HS-27A (cell line): ENCODE measurements around the gene FAM120B.
"Not testable (repeated sequence)": the region's sequence is repeated elsewhere in the genome, so short reads cannot be mapped to it uniquely, and the experiment has no call there.

Experiments used
- DNase-seq: peaks from one replicate; pipeline ENCODE4 v3.0.0-alpha.2; 2012; ENCODE audit warnings: low read depth, missing footprints

FAM120B gene

DNA sequence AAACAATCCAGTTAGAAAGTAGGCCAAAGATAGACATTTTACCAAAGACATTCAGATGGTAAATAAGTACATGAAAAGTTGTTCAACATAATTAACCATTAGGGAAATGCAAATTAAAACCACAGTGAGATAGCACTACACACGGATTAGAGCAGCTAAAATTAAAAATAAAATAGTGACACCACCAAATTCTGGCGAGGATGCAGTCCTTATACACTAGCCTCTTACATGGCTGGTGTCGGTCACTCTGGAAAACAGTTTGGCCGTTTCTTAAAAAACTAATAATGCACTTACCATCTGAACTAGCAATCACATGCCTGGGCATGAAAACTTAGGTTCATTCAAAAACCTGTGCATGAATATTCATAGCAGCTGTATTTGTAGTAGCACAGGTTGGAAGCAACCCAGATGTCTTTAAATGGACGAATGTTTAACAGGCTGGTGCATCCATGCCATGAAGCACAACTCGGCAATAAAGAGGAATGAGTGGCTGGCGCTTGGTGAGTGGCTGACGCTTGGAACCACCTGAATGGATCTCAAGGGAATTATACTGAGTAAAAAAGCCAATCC is 77.0 kb downstream of the FAM120B start:
- DNase-seq: no peak

DNA sequence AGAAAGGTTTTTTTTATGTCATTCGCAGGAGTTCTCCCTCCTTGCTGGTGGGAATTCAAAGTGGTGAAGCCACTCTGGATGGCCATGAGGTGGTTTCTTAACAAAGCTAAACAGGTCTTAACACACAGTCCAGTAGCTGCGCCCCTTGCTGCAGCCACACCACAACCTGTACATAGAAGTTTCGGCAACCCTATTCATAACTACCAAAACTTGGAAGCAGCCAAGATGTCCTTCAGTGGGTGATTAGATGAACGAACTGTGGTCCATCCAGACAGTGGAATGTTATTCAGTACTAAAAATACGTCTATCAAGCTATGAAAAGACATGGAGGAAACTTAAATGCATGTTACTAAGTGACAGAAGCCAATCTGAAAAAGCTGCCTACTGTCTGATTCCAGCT is 78.9 kb downstream of the FAM120B start:
- no peak for DNase-seq

DNA sequence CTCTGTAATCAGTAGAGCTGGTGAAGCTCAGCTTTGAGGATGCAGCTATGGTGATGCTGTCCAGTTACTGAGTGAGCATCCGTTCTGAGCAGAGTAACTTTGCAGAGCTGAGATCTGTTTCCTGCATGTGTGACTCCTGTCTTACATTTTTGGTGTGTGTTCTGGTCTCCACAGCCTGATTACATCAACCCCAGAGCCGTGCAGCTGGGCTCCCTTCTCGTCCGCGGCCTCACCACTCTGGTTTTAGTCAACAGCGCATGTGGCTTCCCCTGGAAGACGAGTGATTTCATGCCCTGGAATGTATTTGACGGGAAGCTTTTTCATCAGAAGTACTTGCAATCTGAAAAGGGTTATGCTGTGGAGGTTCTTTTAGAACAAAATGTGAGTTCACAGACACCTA is 81.6 kb downstream of the FAM120B start:
- no peak for DNase-seq

DNA sequence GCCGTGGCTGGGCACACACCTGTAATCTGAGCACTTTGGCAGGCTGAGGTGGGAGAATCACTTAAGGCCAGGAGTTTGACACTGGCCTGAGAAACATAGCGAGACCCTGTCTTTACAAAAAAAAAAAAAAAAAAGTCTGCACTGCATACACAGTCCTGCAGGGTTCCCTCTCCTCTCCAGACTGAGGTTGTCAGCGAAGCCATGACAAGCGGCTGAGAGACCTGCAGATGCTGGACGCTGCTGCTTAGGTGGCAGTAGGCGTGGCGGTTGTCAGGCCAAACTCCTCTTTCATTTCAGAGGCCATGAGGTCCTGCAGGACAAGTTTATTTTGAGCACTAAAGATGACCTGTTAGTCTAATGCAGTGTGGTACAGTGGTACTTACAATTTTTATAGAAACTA is 86.5 kb downstream of the FAM120B start:
- DNase-seq: no peak

DNA sequence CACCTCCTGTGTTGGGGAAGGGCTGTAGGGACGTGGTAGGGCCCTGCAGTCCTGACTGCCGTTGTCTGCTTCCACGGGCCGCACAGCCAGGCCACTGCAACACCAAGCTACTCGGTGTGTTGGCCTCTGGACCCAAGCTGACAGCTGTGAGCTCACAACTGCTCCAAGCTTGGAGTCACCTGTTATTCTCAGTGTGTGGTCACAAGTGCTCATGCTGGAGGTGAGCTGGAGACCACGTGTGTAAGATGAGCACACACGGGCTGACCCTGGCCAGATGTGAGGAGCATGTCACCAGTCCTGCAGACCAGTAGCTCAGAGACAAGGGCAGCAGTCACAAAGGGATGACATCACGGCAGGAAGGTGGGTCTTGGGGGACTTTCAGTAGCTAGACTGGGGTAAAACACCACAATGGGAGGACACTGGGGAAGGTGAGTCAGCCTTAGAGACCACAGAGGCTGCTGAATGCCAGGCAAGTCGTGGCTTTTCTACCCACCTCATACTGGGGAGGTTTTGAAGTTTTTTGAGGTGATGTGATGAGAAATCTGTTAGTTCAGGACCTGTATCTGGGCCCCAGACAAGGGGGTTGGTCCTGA is 87.3 kb downstream of the FAM120B start:
- no peak for DNase-seq

DNA sequence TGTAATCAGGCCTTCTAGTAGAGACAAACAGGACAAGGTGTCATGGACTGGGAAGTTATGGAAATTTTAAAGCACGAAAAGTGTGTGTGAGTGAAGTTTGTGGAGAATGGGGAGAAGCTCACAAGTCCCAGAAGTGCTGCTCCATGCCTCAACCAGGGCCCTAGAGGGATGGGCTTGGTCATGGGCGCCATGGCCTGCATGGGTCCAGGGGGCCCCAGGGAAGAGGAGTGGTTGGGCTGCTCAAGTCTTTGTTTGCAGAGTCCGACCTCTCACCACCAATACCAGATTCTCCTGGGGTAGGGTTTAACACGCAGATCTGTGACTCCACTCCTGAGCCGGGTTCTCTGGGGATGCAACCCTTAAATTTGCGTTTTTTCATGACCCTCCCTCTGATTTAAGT is 88.4 kb downstream of the FAM120B start:
- no peak for DNase-seq

DNA sequence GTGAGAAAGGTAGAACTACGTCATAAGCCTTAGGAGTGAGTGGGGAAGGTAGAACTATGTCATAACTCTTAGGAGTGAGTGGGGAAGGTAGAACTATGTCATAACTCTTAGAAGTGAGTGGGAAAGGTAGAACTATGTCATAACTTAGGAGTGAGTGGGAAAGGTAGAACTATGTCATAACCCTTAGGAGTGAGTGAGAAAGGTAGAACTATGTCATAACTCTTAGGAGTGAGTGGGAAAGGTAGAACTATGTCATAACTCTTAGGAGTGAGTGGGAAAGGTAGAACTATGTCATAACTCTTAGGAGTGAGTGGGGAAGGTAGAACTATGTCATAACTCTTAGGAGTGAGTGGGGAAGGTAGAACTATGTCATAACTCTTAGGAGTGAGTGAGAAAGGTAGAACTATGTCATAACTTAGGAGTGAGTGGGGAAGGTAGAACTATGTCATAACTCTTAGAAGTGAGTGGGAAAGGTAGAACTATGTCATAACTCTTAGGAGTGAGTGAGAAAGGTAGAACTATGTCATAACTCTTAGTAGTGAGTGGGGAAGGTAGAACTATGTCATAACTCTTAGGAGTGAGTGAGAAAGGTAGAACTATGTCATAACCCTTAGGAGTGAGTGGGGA is 92.3 kb downstream of the FAM120B start:
- DNase-seq: not testable (repeated sequence)

DNA sequence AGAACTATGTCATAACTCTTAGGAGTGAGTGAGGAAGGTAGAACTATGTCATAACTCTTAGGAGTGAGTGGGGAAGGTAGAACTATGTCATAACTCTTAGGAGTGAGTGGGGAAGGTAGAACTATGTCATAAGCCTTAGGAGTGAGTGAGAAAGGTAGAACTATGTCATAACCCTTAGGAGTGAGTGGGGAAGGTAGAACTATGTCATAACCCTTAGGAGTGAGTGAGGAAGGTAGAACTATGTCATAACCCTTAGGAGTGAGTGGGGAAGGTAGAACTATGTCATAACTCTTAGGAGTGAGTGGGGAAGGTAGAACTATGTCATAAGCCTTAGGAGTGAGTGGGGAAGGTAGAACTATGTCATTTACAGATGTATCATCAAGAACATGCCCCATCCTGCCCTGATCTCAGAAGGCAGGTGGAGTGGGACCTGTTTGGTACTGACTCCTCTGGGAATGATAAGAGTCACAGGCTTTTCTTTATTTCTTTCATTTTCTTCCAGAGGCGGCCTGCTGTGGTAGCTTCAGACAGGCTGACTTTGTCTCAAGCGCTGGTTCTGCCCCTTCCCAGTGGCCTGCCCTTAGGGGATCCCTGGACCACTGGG is 93.5 kb downstream of the FAM120B start:
- DNase-seq: not testable (repeated sequence)

DNA sequence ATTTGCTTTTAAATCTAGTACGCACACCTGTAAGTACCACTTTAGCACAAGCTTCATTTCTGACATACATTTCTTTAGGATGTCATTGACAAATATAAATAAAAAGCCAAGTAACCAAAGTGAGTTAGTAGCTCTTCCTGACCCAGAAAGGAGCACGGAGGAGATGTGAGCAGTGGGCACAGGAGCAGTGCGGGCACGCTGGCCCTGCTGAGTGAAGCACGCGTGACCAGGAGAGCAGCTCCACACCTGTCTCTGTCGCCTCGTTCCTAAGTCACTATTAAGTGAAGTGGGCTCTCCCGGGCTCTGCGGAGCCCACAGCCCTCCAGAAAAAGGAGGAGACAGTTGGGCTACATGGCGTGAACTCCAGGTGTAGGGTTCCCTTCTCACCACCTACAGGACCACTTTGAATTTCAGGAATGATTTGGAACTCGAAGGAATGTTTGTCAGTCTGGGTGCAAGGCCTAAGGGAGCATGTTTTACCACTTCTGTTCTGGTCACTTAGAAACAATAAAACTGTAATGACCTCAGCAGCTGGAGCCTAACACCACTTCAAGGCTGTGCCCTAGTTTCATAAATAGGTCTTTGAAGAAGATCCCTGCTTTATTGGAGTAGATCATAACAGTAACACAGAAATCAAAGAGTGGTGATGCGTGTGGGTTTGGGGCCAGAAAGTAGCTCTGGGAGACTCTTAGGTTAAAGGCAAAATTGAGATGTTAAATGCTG is 95.9 kb downstream of the FAM120B start:
- DNase-seq: no peak

DNA sequence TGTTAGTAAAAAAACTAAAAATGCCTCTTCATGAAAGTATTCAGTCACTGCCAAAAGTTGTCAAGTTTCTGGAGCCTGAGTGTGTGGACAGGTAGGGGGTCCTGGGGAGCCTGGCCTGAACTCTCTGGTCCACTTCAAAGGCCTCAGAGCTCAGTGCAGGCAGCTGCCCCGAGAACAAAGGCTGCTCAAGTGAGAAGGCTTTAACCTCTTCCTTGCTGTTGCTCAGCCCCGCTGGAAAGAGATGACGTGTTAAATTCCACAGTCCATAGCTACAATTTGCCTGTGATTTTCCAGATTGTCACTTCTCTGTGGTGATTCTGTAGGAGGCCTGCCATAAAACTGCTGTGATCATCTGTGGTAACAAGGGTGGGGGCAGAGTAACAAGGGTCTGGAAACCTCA is 96.9 kb downstream of the FAM120B start:
- no peak for DNase-seq

DNA sequence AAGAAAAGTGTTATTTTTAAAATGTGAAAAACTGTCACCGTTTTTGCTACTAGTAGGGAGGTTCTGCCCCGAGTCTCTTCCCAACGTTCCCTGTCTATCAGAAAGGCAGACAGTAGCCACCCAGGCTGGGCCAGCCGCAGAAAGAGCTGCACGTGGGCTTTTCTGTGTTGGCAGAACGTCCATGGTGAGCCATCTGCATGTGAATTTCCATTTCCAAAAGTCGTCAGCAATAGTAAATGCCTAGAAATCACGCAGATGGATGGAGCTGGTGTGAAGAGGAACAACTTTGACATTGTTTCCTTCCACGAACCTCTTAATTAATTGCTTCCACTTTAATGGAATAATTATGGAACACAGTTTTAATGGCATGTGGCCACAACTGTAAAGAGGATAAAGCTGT is 97.5 kb downstream of the FAM120B start:
- no peak for DNase-seq

DNA sequence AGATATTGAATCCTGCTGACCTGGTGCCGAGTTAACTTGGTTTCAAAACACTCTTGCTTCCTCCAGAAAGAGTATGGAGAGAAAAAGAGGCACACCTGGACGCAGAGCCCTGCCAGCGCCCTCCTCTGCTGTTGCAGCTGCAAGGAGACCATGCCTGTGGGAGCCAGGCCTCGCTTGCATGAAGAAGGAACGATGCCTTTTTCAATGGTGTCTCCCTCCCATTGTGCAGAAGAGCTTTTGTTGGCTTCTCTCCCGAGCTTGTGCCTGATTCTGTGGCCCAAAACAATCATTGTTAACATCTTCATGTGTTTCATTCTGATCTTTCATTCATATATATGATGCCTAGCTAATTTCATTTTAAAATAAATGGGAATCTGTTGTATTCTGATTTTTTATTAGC is 98.1 kb downstream of the FAM120B start:
- DNase-seq: no peak

DNA sequence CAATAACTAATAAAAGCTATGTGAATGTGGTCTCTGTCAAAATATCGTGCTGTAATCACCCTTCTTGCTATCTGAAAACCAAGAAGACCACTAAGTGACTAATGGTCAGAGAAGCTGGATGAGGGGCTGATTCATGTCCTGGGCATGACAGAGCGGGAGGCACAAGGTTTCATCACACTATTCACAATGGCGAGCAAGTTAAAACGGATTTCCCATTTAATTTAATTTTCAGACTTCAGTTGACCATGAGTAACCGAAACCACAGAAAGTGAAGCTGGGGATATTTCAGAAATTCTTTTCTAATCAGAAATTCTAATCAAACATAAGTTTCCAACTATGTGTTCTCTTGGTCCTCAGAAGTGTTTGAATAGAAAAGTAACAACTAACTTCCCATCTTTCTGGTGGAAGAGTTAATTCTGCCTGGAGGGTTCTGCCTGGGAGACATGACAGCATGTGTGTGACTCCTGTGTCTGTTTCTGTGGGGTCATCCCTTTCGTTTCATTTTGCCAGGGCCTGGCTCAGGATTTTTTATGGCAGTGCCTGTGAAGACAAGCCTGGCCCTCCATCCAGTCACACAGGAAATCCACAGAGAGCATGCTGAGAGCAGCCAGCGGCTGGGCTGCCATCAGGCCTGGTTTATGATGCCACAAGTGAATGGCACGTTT is 98.9 kb downstream of the FAM120B start:
- peak; percentile 96 for DNase-seq

DNA sequence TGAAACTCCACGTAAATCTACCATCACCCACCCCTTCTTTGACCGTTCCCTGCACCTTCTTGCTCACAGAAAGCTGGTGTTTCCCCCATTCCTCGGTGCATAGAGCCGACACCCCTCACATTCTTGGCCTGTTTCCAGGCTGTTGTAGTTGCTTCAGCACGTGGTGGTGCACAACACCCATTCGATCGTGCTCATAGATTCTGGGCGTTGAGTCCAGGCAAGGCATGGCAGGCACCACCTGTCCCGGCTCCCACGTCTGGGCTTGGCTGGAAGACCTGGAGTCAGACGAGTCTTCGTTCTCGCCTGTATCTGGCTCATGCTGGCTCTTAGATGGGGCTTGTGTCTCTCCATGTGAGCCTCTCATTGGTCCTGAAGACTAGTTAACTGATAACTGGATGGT is 100.6 kb downstream of the FAM120B start:
- no peak for DNase-seq

DNA sequence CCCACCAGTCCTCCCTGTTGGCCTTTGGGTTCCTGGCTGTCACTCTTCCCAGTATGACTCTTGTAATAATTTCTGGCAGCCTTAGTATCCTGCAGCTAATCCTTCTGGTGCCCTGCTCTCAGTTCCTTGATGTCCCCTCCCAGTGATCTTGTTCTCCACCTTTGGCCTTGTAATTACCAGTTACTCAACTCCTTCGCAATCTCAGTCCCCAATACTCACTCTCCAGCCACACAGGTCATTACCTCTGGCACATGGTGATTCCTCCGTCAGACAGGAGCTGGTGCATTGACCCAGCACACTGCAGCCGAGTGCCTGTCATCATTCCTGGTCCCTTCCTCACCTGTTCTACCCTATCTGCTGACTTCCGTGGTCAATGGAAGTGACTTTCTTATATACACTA is 101.4 kb downstream of the FAM120B start:
- no peak for DNase-seq

DNA sequence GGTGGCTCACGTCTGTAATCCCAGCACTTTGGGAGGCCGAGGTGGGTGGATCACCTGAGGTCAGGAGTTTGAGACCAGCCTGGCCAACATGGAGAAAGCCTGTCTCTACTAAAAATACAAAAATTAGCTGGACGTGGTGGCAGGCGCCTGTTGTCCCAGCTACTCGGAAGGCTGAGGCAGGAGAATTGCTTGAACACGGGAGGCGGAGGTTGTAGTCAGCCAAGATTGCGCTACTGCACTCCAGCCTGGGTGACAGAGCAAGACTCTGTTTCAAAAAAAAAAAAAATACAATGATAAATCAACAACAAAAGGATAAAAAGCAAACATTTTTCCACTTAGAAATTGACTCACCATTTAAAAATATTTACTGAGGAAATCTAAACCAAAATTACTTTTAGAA is 103.2 kb downstream of the FAM120B start:
- DNase-seq: not testable (repeated sequence)

DNA sequence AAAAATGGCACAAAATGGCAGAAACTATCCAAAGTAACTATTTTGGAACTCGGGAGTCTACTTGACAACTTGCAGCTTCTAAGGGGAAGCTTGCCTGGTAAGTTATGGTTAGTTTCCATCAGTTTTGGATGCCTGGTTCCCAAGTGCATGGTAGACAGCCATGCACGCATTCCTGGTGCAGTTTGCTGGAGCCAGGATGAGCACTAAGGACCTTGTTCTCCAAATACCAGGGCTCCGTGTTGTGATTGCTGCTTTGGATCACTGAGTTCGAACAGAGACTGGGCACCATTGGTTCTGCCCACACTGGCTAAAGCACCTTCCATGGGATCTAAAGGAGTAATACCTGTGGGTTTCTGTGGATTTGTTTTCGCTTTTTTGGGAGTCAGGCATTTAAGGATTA is 103.7 kb downstream of the FAM120B start:
- DNase-seq: no peak

DNA sequence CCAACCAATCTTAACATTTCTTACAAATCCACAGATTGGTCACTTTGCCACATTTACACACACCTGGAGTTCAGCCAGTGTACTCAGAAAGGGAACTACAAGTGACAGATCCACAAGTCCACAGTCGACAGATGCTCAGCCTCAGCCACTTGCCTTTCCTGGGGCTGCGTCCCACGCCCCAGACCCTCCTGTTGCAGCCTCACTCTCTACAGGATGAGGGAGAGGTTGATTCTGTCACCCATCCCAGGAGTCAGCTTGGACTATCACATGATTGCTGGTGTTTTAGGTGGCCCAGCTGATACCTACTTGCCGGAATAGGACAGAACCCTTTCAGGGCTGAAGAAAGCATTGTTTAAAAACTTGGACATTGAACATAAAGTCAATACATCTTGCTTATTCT is 108.8 kb downstream of the FAM120B start:
- DNase-seq: no peak

DNA sequence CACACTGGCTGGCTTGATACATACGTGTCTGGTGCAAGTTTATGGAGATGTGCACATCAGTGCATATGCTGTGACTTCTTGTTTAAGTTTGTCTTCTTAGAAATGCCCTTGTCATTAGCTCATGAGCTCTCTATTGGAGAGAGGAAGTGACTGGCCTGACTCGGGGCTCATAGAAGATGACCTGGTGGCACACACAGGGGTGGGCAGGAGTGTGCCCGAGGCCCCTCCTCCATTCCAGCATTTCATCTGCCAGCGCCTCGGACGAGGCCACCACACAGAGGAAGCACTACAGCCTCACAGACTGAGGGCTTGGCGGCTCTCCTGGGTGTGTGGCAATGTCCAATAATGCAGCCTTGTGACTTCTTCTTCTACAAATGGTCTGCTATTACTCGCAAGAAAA is 109.7 kb downstream of the FAM120B start:
- DNase-seq: no peak

DNA sequence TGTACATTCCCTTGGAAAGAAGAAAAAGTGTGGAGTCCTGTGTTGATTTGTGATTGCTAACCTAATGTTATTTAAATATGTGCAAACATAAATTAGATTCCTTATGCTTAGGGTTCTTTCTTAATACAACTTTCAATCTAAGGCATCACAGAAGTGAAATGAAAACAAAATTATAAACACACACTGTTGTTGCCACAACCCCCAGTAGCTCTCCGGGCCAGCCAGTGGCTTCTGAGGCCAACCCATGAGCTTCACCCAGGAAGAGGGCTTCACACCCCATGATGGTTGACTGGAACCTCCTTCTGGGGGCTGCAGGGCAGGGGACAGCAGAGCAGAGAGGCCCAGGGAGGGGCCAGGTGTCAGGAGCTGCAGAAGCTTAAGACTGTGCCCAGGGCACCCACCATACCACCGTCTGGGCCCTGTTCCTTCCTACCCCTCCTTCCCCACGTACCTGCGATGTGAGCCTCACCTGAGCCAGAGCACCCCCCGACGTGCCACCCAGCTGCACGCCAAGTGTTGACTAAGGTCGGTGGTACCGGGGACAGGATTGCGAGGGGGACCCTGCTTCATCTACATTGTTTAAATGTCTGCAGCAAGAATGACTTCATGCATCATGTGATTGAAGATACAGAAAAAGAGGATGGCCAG is 110.5 kb downstream of the FAM120B start:
- DNase-seq: no peak

DNA sequence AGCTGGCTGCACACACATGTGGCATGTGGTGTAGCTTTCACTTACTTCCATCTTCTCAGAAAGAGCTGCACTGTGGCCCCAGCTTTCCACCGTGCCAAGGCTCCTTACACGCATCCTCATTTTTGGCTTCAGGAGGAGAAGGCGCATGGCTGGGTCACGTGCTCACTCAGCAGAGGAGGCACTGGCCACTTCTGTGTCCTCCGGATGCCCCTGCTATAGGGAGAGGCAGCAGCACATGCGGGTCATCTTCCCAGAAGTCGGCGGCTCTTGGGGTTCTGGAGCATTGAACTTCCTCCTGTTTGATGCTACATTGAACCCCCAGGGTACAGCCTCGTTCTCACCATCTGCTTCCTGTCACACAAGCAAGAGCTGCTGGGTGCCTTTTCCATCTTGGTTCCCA is 111.3 kb downstream of the FAM120B start:
- DNase-seq: no peak

DNA sequence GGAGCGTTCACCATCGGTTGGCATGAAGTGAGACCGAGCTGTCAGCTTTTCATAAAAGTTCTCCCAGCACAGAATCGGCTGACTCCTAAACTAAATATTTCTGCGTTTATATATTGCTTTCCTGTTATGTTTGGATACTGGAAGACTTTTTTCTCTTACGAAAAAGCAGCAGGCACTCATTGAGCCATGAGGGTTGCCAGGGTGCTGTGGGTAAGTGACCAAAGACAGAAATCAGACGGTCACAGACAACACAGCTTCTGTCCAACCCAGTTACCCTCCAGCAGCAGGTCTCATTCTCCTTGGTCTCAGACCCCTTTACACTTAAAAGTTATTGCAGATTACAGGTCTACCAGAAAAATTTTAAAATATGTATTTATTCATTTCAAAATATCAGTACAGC is 113.7 kb downstream of the FAM120B start:
- no peak for DNase-seq
